NT2/D1 (cell line): ENCODE measurements around the gene DRICH1.

Source experiments
- SUZ12 ChIP-seq: IDR thresholded peaks from 2 replicates; pipeline ENCODE4 v1.6.1; 2011; ENCODE audit not compliant: insufficient read length, insufficient read depth; ENCODE audit errors: extremely low read depth
- YY1 ChIP-seq: IDR thresholded peaks from 2 replicates; pipeline ENCODE4 v1.6.1; 2011; ENCODE audit not compliant: insufficient read length, insufficient read depth

- TF ChIP-seq YY1, result no peak
- no peak for TF ChIP-seq SUZ12
Observed at GRCh38 chr22:23626286-23626975, 5.7 kb downstream of the DRICH1 start.
